Activated T-helper 9 cell treated with anti-CD3 and anti-CD28 coated beads, Interleukin-2, amount 50 U/mL, for 16 hours (primary cell): ENCODE results near the gene PNPLA8.
"Not testable (repeated sequence)": the region's sequence is repeated elsewhere in the genome, so short reads cannot be mapped to it uniquely, and the experiment has no call there.

ENCODE experiments used
- DNase-seq: peaks from one replicate; pipeline ENCODE4 v3.0.0-alpha.2; 2020; ENCODE audit warnings: low read depth

The PNPLA8 gene

GRCh38 chr7:108533712-108534111 lies 7.8 kb upstream of the PNPLA8 start:
- no peak for DNase-seq

- DNase-seq = no peak
Measured at GRCh38 chr7:108529341-108529740, 3.4 kb upstream of the PNPLA8 start.

GRCh38 chr7:108528183-108528712 lies 2.3 kb upstream of the PNPLA8 start:
- no peak for DNase-seq

- no peak for DNase-seq
Measured at GRCh38 chr7:108526768-108527017, 758 bp upstream of the PNPLA8 start.

GRCh38 chr7:108525327-108525984 lies 479 bp downstream of the PNPLA8 start:
- DNase-seq = no peak

- DNase-seq = no peak
Measured at GRCh38 chr7:108522780-108523179, 3.2 kb downstream of the PNPLA8 start.

- no peak for DNase-seq
Measured at GRCh38 chr7:108517951-108518350, 8.0 kb downstream of the PNPLA8 start.

- DNase-seq = no peak
Measured at GRCh38 chr7:108515630-108516029, 10.3 kb downstream of the PNPLA8 start.

GRCh38 chr7:108515013-108515412 lies 10.9 kb downstream of the PNPLA8 start:
- no peak for DNase-seq

GRCh38 chr7:108511939-108512338 lies 14.0 kb downstream of the PNPLA8 start:
- DNase-seq = no peak

GRCh38 chr7:108504576-108504975 lies 21.4 kb downstream of the PNPLA8 start:
- DNase-seq = not testable (repeated sequence)

GRCh38 chr7:108503112-108504026 lies 22.6 kb downstream of the PNPLA8 start:
- no peak for DNase-seq

- no peak for DNase-seq
Measured at GRCh38 chr7:108499566-108499965, 26.4 kb downstream of the PNPLA8 start.

GRCh38 chr7:108498481-108498880 lies 27.5 kb downstream of the PNPLA8 start:
- DNase-seq = no peak

- no peak for DNase-seq
Measured at GRCh38 chr7:108497082-108497725, 28.7 kb downstream of the PNPLA8 start.

GRCh38 chr7:108492742-108493141 lies 33.2 kb downstream of the PNPLA8 start:
- DNase-seq = no peak

GRCh38 chr7:108488768-108489538 lies 37.0 kb downstream of the PNPLA8 start:
- no peak for DNase-seq

- no peak for DNase-seq
Measured at GRCh38 chr7:108487646-108488045, 38.3 kb downstream of the PNPLA8 start.

GRCh38 chr7:108486291-108486966 lies 39.5 kb downstream of the PNPLA8 start:
- DNase-seq = no peak

- DNase-seq = no peak
Measured at GRCh38 chr7:108484137-108484536, 41.8 kb downstream of the PNPLA8 start.

GRCh38 chr7:108480311-108480710 lies 45.6 kb downstream of the PNPLA8 start:
- DNase-seq = no peak

- no peak for DNase-seq
Measured at GRCh38 chr7:108479751-108480150, 46.2 kb downstream of the PNPLA8 start.
